GM04503 (cell line): ENCODE data around the gene NOM1.

ENCODE experiments used
- DNase-seq: peaks from one replicate; pipeline ENCODE4 v3.0.0-alpha.2; 2012; ENCODE audit warnings: low read depth

NOM1 gene

DNA sequence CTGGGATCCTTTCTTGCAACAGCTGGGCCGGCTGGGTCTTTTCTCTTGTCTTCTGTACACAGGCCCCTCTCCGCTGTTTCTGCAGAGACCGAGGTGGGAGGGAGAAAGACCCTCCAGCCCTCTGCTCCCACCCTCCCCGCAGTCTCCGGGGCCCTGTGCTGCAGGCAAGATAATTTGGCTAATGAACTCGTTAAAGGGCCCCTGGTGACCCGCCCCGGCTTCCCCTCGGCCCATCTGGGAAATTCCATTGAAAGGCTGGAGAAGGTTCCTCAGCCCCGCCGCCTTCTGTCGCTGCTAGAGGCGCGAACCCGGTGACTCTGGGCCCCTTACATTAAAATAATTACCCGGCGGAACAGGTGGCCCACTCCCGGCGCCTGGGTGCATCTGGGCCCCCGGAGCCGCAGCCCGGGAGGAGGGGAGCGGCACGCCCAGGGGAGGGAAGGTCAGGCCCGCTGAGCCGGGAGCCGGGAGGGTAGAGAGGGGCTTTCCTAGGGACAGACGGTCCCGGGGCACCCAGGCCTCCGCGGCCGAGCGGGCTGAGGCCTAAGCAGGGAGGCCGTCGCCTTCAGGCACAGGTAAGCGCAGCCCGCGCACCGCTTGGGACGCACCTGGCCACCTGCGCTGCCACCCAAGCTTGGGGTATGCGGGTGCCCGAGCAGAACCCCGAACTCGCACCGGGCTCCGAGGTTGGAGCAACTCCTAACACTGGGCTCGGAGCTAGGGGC lies 68.3 kb downstream of the NOM1 start:
- no peak for DNase-seq

DNA sequence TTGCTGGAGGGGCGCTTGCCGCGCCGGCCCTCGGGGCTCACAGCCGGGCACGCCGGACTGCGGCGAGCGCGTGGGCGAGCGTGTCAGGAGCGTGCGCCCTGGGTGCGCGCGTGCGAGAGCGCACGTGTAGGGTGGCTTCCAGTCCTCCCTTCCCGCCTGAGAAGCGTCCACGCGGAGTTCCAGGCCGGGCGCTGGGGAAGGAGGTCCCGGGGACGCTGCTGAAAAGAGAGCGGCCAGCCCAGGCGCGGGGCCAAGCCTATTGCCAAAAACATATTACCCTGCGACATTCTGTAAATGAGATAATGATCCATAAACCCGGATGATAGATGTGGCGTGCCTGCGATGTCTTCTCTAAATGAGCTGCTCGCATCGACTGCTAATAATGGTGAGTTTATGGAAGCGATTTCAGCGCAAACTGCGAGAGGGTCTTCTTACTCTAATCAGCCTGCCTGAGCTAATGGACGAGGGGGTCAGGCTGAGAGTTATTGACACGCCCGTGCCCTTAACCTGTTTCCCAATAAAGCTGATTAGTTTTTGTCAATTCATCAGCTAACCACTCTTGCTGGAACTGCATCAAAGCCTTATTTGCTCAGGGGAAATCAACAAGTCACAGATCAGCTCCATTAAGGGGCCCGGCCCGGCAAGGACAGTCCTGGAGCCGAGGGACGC lies 69.0 kb downstream of the NOM1 start:
- DNase-seq = no peak

DNA sequence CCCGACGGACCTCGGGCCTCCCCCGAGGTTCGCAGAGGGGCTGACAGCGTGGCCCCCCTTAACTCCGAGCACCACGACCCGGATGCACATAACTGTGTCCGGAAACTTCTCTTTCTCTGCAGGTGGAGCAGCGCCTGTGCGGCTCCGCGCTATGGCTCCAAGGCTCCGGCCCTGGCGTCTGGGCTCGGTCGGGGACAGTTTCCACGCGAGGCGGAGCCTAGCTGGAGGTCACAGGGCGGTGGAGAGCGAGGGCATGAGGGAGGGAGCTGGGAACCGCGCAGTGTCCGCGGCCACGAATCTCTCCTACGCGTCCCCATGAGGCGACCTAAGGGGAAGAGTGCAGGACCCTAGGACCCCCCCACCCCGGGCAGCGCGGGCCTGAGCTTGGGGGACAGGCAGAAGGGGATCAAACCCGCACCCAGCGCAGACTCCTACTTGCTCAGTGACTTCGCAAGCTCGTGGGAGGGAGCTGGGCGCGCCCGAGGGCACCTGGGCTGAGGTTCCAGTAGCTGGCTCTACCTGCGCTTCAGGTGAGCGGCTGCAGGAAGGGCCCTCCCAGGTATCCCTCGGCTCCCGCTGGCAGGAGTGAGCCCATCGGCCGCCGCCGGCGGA lies 69.6 kb downstream of the NOM1 start:
- no peak for DNase-seq

- no peak for DNase-seq
Observed at GRCh38 chr7:157019718-157020451, 70.4 kb downstream of the NOM1 start.

DNA sequence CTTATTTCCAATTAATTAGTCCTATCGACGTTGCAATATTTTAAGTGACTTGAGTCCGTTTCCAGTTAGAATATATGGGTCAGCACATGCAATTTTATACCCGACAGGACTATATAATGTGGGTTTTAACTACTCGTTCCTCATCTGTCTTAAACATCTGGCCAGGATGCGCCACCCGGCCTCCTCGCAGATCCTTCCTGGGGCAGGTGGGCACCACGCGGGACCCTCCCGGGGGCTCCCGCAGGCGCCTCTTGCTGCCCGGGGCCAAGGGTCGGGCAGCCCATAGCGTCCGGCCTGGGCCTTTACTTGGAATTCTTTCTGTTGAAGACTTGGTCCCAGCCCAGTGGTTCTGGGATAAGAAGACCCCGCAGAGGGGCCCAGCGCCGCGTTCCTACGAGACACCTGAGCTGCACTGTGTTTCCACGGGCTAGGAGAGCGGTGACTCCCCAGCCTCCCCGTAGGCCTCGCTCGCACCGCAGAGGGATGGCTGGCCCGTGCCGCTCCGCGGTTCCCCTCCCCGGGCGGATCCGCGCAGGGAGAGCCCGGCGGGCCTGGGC lies 71.1 kb downstream of the NOM1 start:
- DNase-seq = no peak

GRCh38 chr7:157021071-157021870 lies 71.8 kb downstream of the NOM1 start:
- no peak for DNase-seq

DNA sequence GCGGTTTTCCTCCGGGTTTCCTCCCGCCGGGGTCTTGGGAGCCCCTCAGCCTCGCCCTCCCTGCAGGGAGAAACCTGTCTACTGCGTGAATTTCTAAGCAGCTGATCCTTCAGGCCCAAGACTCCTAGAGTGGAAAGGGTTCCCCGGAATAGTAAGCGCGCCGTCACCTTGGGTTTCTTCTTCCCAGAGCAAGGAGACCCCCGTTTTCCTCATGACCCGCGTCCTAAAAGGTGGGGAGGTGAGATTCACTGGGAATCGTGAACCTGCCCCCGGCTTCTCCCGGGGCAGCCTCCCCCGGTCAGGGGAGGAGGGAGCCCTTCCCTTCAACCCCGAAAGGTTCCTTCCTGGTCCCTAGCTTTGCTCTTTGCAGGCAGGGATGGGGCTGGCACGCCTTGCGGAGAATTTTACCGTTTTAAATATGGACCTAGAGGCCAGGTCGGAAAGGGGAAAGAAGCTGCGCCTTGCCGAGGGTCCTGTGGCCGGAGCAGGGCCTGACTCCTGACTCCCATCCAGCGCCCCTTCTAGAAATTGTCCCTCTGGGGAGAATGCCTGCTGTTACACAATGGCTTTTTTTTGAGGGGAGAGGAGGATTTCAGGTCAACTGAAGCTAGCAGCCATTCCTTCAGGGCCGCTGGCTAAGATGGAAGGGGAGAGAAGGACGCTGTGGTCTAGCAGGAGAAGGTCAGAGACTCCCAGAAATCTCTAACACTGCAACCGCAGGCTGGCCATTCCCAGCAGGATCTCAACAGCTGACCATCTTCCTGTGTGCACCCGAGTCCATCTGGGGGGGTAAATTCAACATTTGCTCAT lies 72.6 kb downstream of the NOM1 start:
- DNase-seq = no peak
